Ovary (tissue), 3 donors: ENCODE results near the gene ACOT6.

Experiments
- EP300 ChIP-seq: sonication (generic); formaldehyde crosslinking; IDR thresholded peaks from one replicate; pipeline ENCODE4 v1.6.1; 2017; ENCODE audit warnings: antibody characterized with exemption
- POLR2A ChIP-seq: fragments of 450-650 bp; IDR thresholded peaks from one replicate; pipeline ENCODE4 v1.6.1; 2017; ENCODE audit warnings: antibody characterized with exemption, mild to moderate bottlenecking, moderate library complexity
- TF ChIP-seq, protein P1 (sequence below), 3 donors: fragments of 450-650 bp in 2 of 3; fragments of 200-600 bp in 1 of 3; IDR thresholded peaks; one replicate each; pipeline versions ENCODE4 v1.5.1 to v1.8.0; 2016 to 2022; ENCODE audit warnings: antibody characterized with exemption in 3 of 3, mild to moderate bottlenecking in 1 of 3
- donor health status: DM: no; HTN: no; CAD: no.

GRCh38 chr14:73620268-73620667 is 8.0 kb downstream of the ACOT6 start:
- TF ChIP-seq, protein P1, sequence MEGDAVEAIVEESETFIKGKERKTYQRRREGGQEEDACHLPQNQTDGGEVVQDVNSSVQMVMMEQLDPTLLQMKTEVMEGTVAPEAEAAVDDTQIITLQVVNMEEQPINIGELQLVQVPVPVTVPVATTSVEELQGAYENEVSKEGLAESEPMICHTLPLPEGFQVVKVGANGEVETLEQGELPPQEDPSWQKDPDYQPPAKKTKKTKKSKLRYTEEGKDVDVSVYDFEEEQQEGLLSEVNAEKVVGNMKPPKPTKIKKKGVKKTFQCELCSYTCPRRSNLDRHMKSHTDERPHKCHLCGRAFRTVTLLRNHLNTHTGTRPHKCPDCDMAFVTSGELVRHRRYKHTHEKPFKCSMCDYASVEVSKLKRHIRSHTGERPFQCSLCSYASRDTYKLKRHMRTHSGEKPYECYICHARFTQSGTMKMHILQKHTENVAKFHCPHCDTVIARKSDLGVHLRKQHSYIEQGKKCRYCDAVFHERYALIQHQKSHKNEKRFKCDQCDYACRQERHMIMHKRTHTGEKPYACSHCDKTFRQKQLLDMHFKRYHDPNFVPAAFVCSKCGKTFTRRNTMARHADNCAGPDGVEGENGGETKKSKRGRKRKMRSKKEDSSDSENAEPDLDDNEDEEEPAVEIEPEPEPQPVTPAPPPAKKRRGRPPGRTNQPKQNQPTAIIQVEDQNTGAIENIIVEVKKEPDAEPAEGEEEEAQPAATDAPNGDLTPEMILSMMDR (IDR thresholded peaks at IDR 0.05) = no peak
- TF ChIP-seq POLR2A = no peak
- no peak for TF ChIP-seq EP300
